Middle frontal gyrus (tissue), 1 donor: ENCODE results near the gene PHF19.

Source experiments
- DNase-seq: peaks from one replicate; pipeline ENCODE4 v3.0.0-alpha.2; 2015; ENCODE audit warnings: low spot score; ENCODE audit errors: extremely low spot score

PHF19 gene

DNA sequence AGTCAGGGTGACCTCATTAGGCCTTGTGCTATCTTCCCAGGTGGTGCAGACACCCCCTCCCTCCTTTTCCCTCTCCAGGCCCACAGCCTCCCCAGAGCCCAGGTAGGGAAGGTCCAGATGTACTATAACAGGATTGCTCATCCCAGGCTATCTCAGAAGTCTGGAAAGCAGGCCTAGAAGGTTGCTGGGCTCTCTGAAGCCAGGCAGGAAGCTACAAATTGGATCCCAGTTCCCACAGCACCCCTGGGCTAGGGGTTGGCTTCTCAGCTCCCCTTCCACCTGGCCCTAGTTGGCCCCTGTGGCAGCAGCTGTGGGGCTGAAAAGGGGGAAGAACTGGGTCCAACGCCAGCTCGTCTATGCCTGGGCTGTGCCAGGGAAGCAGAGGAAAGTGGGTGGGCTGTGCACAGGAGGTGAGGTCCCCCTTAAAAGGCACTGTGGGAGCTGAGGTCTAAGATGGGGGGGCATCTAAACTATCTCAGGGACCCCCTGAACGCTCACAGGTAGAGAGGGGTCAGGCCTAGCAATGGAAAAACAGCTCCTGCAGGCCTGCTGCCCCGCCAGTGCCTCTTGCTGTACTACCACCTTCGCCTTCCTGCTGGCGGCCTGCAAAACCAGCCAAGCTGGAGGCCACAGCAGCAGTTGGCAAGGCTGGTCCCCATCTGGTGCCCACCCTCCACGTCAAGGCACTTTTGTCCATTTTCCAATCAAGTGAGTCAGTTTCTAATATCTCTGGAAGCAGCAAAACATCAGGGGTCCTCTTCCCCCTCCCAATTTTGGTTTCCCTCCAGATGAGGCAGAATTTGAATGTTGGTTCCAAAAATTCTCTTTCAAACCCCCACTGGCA, 20.9 kb downstream of the PHF19 start:
- no peak for DNase-seq

DNA sequence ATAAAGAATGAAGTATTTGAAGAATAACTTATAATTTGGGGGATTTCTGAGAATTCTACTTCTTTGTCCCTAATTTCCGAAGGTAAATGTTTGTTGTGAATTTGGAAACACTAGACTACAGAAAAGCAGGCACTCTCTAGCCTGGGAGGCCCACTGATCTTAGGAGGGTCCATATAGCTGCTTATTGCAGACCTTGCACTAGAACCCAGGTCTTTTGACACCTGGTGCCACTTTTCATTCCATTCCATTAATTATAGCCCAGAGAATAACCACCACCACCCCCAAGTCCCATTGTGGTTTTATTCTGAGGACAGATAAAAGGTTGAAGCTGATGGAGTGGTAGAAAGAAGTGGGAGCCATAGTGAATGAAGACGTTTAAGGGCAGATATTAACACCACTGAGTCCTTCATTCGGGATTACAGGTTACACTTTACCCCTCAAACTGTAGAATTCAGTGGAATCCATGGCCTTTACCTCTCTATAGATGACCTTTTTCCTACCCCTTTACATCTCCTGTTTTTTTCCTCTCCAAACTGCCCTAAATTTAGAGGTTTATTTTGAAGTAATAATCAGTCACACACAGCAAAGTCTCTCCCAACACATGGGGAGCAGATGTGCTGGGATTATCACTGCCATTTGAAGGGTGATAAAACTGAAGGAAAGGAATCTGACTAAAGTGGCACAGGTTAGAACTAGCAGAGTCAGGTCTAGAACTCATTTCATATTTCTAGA, 22.2 kb downstream of the PHF19 start:
- no peak for DNase-seq

DNA sequence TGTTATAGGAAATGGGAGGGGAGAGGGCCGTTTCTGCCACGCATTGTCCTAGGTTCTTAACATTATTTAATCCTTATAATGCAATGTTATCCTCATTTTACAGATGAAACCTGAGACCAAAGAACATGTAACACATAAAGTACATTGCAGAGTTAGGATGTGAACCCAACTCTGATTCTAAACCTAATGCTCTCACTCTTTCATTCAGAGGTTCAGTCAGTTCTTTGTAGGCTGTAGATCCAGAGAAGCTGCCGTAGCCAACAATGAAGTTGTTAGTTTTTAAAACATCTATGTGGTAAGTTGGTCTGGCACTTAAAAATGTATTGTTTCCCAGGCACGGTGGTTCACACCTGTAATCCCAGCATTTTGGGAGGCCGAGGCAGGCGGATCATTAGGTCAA, 23.8 kb downstream of the PHF19 start:
- DNase-seq: no peak

DNA sequence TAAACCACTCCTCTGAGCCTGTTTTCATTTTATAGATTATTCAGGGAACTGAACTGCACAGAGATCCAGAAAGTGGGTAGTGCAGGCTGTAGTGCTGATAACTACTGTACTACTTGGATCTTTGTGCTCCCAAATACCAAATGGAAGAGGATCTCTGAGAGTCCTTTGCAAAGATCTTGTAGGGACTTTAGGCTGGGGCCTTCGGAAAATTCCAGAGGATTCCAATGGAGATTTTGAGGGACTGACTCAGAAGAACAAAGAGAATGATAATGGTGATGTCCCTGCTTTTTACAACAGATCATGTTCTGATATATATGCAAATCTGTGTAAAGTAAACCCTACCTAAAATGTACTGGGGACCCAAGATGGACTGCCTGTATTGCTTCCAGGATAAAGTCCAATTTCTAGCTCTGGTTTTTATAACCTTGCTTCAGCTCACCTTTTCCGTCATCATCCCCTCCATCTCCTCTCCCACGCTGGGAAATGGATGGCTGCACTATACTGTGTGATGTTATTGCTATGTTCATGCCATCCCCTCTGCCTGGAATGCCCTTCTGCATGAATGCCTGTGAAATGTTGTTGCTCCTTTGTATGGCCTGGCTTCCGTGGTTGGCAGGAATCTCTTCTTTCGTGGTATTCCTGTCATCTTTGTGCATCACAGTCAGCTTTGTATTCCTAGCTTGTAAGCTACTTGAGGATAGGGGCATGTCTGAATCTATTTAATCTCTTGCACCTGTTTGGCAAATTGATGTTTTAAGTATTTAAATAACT, 24.6 kb downstream of the PHF19 start:
- no peak for DNase-seq

DNA sequence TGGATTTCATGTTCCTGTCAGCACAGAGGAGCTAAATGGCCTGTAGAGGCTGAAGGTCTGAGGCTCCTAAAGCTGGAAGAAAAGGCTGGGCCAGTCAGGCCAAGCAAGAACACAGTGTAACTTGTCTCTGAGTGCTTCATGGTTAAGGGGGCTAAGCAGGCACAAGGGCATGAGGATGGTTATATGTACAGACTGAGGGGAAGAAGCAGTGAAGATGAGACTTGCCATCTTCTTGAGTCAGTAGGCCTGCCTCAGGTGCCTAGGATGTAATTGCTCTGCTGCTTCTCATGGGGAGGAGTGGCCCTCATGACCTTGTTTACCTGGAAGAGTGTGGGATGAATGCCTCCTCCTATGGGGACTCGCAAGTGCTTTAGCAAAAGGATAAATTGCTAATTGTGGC, 25.5 kb downstream of the PHF19 start:
- no peak for DNase-seq

DNA sequence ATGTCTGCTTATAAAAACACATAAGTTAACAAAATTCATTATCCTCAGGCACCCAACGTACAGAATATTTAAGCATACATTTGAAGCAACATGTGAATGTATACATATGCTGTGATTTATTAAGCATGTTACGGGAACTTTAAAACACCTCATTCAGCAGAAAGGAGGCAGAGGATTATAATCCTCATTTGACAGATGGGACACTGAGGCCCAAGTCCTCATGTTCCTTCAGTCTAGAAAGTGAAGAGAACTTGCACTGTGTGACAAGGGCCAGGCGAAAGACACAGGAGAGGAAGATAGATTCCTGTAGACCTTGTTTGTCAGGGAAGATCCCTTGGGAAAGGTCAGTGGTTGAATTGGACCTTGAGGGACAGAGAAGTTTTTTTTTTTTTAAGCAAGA, 26.7 kb downstream of the PHF19 start:
- no peak for DNase-seq

DNA sequence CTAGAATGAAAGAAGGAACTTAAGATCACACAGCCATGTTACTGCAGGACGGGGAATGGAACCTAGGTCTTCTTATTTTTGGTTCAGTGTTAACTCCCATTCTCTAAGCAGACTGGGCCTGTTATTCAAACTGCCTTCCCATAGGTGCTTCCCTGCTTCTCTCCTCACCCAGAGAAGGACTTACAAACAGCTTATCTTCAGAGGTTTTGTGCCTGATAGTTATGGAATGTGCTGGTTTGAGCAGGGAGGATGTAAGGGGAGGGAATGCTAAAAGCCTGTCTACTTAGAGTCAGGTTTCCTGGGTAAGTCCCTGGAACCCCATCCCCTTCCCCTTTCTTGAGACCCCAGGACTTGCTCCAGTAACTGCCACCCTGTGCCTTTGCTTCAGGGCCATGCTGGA, 30.1 kb downstream of the PHF19 start:
- no peak for DNase-seq

DNA sequence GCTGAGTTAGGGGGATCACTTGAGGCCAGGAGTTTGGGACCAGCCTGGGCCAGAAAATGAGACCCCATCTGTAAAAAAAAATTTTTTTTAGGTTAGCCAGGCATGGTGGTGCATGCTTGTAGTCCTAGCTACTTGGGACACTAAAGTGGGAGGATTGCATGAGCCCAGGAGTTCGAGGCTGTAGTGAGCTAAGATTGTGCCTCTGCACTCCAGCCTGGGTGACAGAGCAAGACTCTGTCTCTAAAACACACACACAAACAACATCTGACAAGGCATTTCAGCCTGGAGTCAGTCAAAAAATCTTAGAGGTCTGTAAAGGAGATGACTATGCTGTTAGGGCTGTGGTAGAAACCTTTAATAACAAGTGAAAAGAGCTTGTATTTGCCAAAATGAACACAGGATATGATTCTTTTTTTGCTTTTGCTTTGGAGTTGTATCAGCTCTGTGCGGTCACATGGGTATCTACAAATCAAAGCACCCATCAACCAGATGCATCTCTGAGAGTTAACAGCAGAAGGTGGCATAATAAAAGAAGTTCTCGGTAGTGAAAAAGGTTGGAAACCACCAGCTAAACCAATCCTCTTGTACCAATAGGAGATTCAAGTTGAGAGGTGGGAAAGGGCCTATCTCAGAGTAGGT, 30.6 kb downstream of the PHF19 start:
- DNase-seq: no peak

DNA sequence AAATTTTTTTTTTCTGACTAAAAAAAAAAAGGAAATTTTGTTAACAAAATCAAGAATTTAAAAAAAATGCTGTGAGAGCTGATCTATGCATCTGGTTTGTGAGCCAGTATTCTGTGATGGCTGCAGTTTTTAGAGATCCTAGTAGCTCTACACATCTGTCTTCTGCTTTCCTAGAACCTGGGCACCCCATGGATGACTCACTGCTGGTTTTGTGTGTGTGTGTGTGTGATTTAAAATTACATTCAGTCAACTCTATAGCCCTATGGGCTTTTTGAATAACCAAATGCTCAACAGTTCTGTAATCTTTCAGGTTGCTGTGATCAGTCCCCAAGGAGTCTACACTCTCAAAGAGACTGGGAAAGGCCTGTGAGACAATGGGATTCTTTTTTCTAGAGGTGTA, 31.7 kb downstream of the PHF19 start:
- DNase-seq: no peak

DNA sequence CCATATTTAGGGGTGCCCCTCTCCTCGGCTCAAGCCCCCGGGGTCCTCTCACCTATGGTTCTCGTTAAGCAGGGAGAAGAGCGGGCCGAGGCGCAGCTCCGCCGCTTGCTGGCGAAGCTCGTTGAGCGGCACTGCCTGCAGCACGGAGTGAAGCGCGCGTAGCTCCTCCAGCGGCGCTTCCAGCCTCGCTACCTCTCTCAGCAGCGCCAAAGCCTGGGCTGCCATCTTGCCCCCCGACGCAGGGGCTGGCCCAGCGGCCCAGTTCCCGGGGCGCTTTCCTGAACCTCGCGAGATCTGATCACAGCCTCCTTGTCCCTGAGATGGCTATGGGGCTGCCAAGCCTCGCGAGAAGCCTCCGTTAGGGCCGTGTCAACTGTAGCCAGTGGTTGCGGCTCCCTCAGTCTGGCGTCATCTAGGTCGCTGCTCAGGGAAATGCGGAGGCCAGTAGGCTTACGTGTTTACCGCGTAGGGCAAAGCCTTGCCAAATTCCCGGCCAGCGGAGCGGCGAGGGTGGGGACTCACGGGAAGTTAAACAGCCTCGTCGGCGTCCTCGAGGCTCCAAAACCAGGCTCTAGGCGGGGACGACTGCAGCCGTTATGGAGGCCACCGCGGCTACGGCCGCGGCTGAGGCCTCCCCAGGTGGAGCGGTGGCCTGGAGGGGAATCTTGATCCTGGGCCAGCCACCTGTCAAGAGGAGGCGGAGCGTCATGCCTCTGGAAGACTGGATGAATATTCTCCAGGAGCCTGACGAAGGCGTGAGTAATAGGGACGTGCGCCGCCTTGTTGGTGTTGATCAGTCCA, 34.1 kb downstream of the PHF19 start, which contains the start of gene PSMD5:
TSS of gene PSMD5 (minus strand) at position 238 of the 801 bp plus-strand sequence. CDS start at position 225, 13 bp downstream.
- DNase-seq: peak; percentile 92

DNA sequence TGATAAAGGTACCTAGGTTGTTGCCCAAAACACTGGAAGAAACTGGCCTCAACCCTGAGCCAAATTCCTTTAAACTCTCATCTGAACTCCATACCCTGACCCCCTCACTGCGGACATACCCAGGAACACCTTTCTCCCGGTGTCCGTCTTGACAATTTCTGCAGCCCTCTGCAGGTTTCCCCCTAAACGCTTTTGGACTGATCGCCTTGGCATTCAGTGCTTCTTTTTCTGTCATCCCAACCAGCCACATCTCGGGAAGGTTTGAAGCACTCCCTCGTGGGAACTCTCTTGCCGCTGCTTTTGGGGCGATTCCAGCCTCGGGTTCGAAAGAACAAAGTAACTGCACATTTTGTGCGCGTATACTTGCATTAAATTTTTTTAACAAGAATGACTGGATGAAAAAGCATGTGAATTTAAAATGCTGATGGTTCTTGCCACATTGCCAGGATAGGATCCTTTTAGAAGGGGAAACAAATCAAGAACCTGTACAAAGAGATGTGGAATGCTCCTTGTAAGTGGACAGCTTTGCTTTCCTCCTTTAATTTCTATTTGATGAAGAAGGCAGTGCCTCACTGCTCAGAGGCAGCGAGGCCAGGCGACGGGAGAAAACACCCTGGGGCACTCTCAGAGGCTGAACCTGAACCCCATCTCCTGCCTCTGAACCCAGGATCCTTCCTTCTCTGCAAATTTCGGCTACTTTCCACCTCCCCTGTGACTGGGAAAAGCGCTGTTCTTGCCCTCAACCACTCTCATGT, 34.9 kb downstream of the PHF19 start:
- DNase-seq: no peak

DNA sequence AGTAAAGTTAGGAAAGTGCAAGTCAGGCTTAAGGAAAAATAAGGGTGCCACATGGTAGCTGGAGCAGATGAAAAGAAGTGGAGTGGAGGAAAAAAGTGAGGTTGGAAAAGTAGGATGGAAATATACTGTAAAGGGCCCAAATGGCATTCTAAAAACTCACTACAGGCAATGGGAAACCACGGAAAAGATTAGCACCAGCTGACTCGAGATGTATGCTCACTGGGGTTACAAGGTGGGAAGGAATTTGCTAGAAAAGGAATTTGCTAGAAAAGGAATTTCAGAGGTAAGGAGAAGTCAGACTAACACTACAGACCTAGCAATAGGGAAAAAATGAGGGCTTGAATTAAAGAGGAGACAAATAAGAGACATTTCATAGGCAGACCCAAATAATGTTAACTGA, 37.8 kb downstream of the PHF19 start:
- no peak for DNase-seq

DNA sequence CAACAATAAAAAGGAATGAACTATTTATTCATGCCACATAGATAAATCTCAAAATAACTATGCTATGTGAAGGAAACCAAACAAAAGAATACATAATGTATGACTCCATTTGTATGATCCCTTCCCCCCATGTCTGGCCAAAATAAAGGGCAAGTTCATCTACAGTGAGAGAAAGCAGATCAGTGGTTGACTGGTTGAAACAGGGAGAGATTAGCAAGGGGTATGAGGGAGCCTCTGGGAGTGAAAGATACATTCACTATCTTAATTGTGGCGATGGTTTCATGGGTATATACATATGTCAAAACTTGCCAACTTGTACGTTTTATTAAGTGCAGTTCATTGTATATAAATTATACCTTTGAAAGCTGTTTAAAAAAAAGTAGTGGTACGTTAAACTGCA, 39.1 kb downstream of the PHF19 start:
- DNase-seq: no peak

DNA sequence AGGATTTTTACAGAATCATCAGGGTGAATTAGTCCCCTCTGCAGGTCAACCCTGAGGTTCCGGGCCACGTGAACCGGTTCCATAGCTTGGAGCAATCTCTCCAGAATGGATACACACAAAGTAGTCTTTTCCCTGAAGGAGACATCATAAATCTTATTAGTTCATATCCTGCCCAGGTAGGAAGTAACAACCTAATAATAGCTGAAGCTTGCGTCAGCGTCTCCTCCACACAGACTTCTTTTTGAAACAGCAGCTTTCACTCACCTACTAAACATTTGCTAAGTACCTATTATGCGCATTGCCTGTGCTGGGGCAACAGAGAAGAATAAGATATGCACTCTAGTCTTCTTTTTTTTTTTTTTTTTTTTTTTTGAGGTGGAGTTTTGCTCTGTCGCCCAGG, 43.7 kb downstream of the PHF19 start:
- DNase-seq: no peak

DNA sequence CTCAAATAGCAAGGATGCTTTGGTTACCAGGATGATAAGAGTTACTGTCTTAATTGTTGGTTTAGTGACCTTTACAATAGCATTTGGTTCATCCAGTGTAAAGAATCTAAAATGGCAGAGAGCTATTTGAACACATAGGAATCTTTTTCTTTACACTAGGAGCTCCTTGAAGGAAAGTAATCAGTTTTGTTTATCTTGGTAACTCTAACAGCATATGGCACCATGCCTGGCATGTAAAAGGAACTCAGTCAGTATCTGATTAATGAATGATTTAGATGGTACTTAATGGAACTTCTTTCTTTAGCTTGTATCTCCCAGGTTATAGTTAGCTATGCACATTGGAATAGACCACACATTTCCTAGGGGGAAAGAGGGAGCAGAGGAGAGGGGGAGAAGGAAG, 44.2 kb downstream of the PHF19 start:
- no peak for DNase-seq

DNA sequence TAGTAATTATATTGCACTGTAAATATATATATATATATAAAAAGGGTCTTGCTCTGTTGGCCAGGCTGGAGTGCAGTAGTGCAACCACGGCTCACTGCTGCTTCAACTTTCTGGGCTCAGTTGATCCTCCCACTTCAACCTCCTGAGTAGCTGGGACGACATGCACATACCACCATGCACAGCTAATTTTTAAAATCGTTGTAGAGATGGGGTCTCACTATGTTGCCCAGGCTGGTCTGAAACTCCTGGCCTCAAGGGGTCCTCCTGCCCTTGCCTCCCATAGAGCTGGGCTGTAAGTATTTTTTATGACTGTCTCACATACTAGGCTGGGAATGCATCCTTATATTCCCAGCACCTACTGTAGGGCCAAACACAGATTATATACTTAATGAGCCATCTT, 46.1 kb downstream of the PHF19 start:
- no peak for DNase-seq

DNA sequence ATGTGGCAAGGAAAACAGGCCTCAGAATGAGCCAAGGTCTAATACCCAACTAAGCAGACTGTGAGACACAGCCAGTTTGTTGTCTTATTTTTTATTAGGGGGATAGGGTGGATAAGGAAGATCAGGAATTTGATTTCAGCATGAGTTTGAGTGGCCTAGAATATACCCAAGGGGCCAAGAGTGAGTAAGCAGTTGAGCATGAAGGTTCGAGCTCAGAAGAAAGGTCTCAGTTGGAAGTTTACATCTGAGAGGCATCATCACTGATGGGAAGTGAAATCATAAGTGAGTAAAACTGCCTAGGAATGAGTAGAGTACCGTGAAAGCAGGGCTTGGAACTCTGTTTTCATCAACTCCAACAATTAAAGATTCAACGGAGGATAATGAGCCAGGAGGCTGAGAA, 46.8 kb downstream of the PHF19 start:
- DNase-seq: no peak

DNA sequence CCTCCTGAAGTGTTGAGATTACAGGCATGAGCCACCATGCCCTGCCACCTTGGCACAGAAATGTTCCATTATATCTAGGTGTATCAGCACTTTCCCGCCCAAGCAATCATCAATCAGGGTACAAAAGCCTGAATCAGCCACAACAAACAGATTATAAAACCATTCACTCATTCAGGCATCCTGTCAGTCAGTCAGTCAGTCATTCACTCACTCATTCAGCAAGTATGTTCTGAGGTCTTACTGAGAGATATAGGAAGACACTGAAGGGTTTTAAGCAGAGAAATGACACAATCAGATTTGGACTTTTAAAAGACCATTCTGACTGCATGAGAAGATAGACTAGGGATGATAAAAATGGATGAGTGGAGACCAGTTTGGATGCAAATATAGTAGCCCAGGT, 47.3 kb downstream of the PHF19 start:
- no peak for DNase-seq

DNA sequence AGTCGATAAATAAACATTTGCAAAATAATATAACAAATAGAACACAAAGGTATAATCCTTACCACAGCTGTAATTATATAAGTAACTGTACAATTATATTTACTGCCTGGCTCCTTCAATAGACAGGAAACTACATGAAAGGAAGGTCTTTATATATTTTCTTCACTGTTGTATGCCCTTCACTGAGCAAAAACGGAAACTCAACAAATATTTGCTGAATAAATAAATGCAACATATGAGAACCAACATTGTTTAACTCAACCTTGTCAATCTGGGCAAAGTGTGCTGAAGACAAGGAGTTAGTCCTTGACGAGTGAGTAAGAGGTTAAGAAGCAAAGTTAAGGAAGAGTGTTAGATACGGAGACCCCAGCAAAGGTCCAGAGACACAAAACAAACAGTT, 56.9 kb downstream of the PHF19 start:
- DNase-seq: no peak

DNA sequence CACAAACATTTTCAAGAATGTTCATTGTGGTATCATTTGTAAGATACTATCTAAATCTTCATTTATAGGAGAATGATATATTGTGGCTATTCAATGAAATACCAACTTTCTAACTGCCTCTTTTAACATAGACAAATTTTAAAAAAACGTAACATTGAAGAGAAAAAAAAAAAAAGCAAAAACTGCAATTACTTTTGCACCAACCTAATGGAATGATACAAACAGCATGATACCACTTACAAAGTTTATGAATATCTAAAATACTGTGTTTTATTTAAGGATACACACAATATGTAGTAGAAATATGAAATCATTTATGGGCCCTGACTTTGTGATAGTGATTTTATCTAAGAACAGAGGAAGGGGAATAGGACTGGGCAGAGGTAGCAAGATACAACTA, 58.4 kb downstream of the PHF19 start:
- no peak for DNase-seq
